Body of pancreas (tissue), 4 donors: ENCODE data around the gene SLC16A10. TPM values are rescaled to one million over a fixed set of nuclear protein-coding genes. Genes with fewer than 3 reads are reported as not detected.

Experiments
- ATAC-seq: fragments of 150-250 bp; one replicate; pipeline ENCODE4 v1.9.1; 2016
- DNase-seq, 4 donors: peaks; one replicate each; pipeline ENCODE4 v3.0.0-alpha.2; 2019
- H3K27ac ChIP-seq, 4 donors: fragments of 200-600 bp; sonication (generic); 1 replicate in 3 of 4; 2 replicates in 1 of 4; pipeline versions ENCODE4 v1.5.1 to v1.6.1; 2016 to 2019; ENCODE audit warnings: mild to moderate bottlenecking in 1 of 4, mixed read lengths in 1 of 4, moderate library complexity in 1 of 4
- H3K27me3 ChIP-seq, 2 donors: fragments of 200-600 bp; sonication (generic); one replicate each; pipeline ENCODE4 v1.6.0; 2016; ENCODE audit warnings: mild to moderate bottlenecking in 1 of 2
- H3K36me3 ChIP-seq, 2 donors: fragments of 200-600 bp; sonication (generic); replicated peaks in 1 of 2; 2 replicates each; pipeline ENCODE4 v1.5.1; 2016; ENCODE audit warnings: low read depth in 2 of 2; ENCODE audit not compliant: insufficient read depth in 1 of 2
- H3K4me1 ChIP-seq: fragments of 200-600 bp; sonication (generic); one replicate; pipeline ENCODE4 v1.6.0; 2016
- H3K4me3 ChIP-seq, 2 donors: fragments of 200-600 bp; sonication (generic); 1 replicate in 1 of 2; 2 replicates in 1 of 2; pipeline ENCODE4 v1.5.1; 2016 to 2019
- H3K9me3 ChIP-seq, 3 donors: fragments of 200-600 bp; sonication (generic); 1 replicate in 2 of 3; 2 replicates in 1 of 3; pipeline ENCODE4 v1.5.1; 2016
- POLR2A ChIP-seq, 3 donors: fragments of 450-650 bp; IDR thresholded peaks; one replicate each; pipeline ENCODE4 v1.6.1; 2016; ENCODE audit warnings: antibody characterized with exemption in 3 of 3, mild to moderate bottlenecking in 2 of 3
- WGBS, 2 donors: methylation state at CpG; one replicate each; pipeline ENCODE4 v1.1.5; 2017; 5-methylcytosine and 5-hydroxymethylcytosine counted together
- intact Hi-C: fragments of 100-400 bp; cut with DNase I; formaldehyde crosslinking; loops from one replicate; pipeline ENCODE4 v1.15.1; 2023
- total RNA-seq, 2 donors: library from RNA; depleted of rRNA; stranded (reverse); fragments of >200 nt; gene quantifications; one replicate each; pipeline ENCODE4 v1.1.0, GENCODE V29; 2016
- TF ChIP-seq, protein P1 (sequence below), 7 experiments: fragments of 450-650 bp in 4 of 7; fragments of 200-600 bp in 3 of 7; sonication (generic) in 3 of 7; IDR thresholded peaks; one replicate each; pipeline ENCODE4 v1.5.1; 2016 to 2019; ENCODE audit warnings: antibody characterized with exemption in 7 of 7

The SLC16A10 gene
- total RNA-seq, 2 donors from 2014 or later, result 59.4 to 124 TPM

DNA sequence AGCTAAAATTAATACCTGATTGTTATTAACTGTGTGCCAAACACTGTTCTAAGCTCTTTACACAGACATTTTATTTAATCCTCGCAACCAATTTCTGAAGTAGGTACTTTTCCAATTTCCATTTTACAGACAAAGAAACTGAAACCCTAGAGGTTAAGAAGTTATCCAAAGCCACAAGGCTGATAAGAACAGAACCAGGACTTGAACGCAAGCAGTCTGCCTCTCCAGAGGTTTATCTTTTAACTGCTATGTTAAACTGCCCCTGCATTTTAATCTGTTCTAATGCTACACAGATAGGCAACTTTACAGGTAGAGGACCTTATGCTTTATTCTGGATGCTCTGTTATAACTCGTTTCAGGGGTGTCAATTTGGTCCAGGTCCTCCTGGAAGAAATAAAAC lies 118.2 kb downstream of the SLC16A10 start:
- no peaks in the 10 kb centered on the region for H3K36me3 ChIP-seq
- H3K9me3 ChIP-seq, result no peaks in the 10 kb centered on the region
- TF ChIP-seq, protein P1, sequence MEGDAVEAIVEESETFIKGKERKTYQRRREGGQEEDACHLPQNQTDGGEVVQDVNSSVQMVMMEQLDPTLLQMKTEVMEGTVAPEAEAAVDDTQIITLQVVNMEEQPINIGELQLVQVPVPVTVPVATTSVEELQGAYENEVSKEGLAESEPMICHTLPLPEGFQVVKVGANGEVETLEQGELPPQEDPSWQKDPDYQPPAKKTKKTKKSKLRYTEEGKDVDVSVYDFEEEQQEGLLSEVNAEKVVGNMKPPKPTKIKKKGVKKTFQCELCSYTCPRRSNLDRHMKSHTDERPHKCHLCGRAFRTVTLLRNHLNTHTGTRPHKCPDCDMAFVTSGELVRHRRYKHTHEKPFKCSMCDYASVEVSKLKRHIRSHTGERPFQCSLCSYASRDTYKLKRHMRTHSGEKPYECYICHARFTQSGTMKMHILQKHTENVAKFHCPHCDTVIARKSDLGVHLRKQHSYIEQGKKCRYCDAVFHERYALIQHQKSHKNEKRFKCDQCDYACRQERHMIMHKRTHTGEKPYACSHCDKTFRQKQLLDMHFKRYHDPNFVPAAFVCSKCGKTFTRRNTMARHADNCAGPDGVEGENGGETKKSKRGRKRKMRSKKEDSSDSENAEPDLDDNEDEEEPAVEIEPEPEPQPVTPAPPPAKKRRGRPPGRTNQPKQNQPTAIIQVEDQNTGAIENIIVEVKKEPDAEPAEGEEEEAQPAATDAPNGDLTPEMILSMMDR (IDR thresholded peaks at IDR 0.05), result no peak
- no peak for TF ChIP-seq POLR2A (IDR thresholded peaks at IDR 0.05)
- peaks cover 27% of the 10 kb centered on the region for H3K4me1 ChIP-seq
- H3K27ac ChIP-seq, result no peak overlapping the region
- WGBS, 2 donors, result 38% methylated on average over 3 of the region's 3 CpGs
- H3K4me3 ChIP-seq, result no peak overlapping the region
- H3K27me3 ChIP-seq, result no peaks in the 10 kb centered on the region
- no peak for ATAC-seq
- DNase-seq, result no peak
- intact Hi-C loops, result loop anchor here (10.0 kb wide), 2 partner anchors 131 to 191 kb away; no protein-coding TSS in a partner anchor

DNA sequence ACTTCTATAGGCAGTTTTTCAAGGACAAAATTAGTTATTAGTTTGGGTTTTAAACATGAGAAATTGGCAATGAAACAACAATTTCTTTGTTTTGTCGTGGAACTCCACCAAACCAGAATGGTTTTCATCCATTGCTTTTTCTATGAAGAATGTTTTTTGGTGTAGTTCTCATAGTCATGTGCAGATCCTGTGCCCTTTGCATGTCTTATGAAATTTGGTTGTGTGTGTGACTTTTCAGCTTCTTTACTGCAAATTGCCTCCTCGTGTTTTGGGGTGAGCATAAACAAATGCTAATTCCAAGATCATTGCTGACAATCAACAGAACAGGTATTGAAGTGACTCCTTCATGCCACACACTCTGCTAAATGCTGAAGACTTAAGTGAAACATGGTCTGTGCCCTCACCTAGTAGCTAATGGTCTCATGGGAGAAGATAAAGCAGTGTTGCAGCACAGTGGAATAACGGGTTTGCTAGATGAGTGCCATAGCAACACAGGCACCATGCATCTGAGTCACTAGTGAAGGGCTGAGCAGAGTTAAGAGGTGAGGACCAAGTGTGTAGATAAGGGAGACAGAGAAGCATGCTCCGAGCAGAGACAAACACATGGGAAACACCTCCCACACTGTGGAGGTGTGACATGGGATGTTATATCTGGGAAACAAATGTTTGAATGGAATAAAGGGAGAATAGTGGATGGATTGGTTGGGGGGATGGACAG lies 120.0 kb downstream of the SLC16A10 start:
- 49 to 51% methylated on average over 4 of the region's 4 CpGs for WGBS, 2 donors
- intact Hi-C loops, result loop anchor here (10.0 kb wide), 2 partner anchors 132 to 192 kb away; no protein-coding TSS in a partner anchor
- no peaks in the 10 kb centered on the region for H3K27me3 ChIP-seq

DNA sequence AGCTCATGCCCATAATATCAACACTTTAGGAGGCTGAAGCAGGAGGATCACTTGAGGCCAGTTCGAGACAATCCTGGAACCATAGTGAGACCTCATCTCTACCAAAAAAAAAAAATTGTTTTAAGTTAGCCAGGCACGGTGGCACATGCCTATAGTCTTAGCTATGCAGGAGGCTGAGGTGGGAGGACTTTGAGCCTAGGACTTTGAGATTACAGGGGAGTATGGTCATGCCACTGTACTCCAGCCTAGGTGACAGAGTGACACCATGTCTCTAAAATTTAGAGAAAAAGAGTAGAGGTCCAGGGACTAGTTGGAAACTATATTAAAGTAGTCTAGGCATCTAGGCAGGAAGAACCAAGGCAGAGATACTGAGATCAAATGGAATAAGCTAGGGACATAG lies 121.6 kb downstream of the SLC16A10 start:
- 64 to 74% methylated on average over 2 of the region's 2 CpGs for WGBS, 2 donors
- TF ChIP-seq, protein P1 (IDR thresholded peaks at IDR 0.05), result no peak
- TF ChIP-seq POLR2A (IDR thresholded peaks at IDR 0.05), result no peak

More for the DNA sequence above, 120.0 kb downstream of the SLC16A10 start:
- Histone ChIP-seq H3K4me1 (peaks cover 20% of the 10 kb centered on the region), H3K9me3 (no peaks in the 10 kb centered on the region), H3K36me3 (no peaks in the 10 kb centered on the region), H3K4me3 (no peak overlapping the region), H3K27ac (no peak overlapping the region)
- DNase-seq (no peak), ATAC-seq (no peak)
- no peak for TF ChIP-seq POLR2A (IDR thresholded peaks at IDR 0.05)
- TF ChIP-seq, protein P1 (IDR thresholded peaks at IDR 0.05), result no peak

DNA sequence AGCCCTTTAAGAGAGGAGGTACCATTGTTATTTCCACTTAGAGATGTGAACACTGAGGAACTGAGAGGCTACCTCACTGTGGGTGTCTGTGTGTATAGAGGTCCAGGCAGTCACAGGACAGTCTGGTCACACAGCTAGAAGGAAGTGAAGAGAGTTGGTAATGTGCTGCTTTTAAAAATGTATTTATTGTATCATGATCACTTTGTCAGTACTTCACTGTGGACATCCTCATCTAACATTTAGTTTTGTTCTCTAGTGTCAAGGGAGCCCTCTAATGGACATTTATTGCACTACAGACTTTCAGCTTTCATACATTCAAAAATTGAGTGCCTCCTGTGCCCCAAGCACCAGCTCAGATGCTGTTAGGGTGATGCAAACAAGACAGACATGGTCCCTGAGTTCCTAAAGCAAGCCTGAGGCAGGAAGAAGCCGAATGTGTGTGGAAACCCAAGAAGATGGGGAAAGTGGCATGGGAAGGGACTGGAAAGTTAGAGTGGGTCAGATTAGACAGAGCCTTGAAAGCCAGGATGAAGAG lies 123.0 kb downstream of the SLC16A10 start:
- no peaks in the 10 kb centered on the region for H3K36me3 ChIP-seq
- no peaks in the 10 kb centered on the region for H3K27me3 ChIP-seq
- H3K27ac ChIP-seq, result no peak overlapping the region
- no peaks in the 10 kb centered on the region for H3K9me3 ChIP-seq
- WGBS, 2 donors, result 41 to 47% methylated on average over 1 of the region's 1 CpG
- intact Hi-C loops, result no loop called here
- peak in 1 of 4 donors; percentile 31 for DNase-seq
- no peak for TF ChIP-seq POLR2A (IDR thresholded peaks at IDR 0.05)
- TF ChIP-seq, protein P1 (IDR thresholded peaks at IDR 0.05), result peak; percentile 36 to 80 (median 71)
- peaks cover 9% of the 10 kb centered on the region for H3K4me1 ChIP-seq
- H3K4me3 ChIP-seq, result no peak overlapping the region
- ATAC-seq, result peak; percentile 57

More for the DNA sequence above, 121.6 kb downstream of the SLC16A10 start:
- H3K27ac ChIP-seq, result no peak overlapping the region
- no peaks in the 10 kb centered on the region for H3K36me3 ChIP-seq
- DNase-seq (no peak), ATAC-seq (no peak)
- no peaks in the 10 kb centered on the region for H3K27me3 ChIP-seq
- intact Hi-C loops, result loop anchor here (10.0 kb wide), 2 partner anchors 134 to 194 kb away; no protein-coding TSS in a partner anchor
- no peak overlapping the region for H3K4me3 ChIP-seq
- peaks cover 19% of the 10 kb centered on the region for H3K4me1 ChIP-seq
- no peaks in the 10 kb centered on the region for H3K9me3 ChIP-seq
